ENCODE data around the gene BORCS8. TPM values are rescaled to one million over a fixed set of nuclear protein-coding genes. Genes with fewer than 3 reads are reported as not detected.

BORCS8 gene
- total and polyA plus RNA-seq, 2 of the 13 experiments (the other 11 are each of a cell fraction or from before 2014, with no cell fraction given) = 9.6 to 13.3 TPM

DNA sequence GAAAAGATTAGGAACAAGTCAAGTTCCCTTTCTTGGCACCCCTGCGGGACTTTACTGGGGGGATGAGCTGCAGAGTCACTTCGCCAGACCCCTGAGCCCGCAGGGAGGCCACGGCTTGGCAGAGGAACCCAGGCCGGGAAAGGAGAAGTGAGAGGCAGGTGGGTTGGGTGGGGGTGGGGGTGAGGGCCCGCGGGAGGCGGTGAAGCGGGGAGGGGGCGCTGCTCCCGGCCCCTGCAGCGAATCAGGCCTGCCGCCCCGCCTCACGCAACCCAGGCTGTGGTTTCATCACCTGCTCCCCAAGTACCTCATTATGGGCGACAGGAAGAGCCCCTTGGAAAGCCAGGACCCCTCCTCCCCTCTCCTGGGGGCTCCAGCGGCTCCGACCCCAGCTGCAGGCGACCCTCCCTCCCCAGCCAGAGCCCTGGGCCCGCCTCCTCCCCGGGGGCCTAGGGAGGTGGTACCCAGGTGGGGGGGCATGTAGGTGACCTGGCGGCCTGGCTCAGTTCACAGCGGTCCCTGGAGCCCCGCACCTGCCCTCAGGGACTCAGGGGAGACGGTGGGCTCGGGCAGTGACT, 31.4 kb downstream of the BORCS8 start (continued):
- TF ChIP-seq, protein P1, sequence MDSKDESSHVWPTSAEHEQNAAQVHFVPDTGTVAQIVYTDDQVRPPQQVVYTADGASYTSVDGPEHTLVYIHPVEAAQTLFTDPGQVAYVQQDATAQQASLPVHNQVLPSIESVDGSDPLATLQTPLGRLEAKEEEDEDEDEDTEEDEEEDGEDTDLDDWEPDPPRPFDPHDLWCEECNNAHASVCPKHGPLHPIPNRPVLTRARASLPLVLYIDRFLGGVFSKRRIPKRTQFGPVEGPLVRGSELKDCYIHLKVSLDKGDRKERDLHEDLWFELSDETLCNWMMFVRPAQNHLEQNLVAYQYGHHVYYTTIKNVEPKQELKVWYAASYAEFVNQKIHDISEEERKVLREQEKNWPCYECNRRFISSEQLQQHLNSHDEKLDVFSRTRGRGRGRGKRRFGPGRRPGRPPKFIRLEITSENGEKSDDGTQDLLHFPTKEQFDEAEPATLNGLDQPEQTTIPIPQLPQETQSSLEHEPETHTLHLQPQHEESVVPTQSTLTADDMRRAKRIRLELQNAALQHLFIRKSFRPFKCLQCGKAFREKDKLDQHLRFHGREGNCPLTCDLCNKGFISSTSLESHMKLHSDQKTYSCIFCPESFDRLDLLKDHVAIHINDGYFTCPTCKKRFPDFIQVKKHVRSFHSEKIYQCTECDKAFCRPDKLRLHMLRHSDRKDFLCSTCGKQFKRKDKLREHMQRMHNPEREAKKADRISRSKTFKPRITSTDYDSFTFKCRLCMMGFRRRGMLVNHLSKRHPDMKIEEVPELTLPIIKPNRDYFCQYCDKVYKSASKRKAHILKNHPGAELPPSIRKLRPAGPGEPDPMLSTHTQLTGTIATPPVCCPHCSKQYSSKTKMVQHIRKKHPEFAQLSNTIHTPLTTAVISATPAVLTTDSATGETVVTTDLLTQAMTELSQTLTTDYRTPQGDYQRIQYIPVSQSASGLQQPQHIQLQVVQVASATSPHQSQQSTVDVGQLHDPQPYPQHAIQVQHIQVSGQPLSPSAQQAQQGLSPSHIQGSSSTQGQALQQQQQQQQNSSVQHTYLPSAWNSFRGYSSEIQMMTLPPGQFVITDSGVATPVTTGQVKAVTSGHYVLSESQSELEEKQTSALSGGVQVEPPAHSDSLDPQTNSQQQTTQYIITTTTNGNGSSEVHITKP (CRISPR knock-in tag; IDR thresholded peaks at IDR 0.05; ENCODE audit: low read depth) = no peak
- no peak for TF ChIP-seq ZNF788 (CRISPR knock-in tag; IDR thresholded peaks at IDR 0.05; ENCODE audit: borderline replicate concordance)
- TF ChIP-seq ZNF619 (CRISPR knock-in tag; IDR thresholded peaks at IDR 0.05) = no peak
- TF ChIP-seq, protein P2, sequence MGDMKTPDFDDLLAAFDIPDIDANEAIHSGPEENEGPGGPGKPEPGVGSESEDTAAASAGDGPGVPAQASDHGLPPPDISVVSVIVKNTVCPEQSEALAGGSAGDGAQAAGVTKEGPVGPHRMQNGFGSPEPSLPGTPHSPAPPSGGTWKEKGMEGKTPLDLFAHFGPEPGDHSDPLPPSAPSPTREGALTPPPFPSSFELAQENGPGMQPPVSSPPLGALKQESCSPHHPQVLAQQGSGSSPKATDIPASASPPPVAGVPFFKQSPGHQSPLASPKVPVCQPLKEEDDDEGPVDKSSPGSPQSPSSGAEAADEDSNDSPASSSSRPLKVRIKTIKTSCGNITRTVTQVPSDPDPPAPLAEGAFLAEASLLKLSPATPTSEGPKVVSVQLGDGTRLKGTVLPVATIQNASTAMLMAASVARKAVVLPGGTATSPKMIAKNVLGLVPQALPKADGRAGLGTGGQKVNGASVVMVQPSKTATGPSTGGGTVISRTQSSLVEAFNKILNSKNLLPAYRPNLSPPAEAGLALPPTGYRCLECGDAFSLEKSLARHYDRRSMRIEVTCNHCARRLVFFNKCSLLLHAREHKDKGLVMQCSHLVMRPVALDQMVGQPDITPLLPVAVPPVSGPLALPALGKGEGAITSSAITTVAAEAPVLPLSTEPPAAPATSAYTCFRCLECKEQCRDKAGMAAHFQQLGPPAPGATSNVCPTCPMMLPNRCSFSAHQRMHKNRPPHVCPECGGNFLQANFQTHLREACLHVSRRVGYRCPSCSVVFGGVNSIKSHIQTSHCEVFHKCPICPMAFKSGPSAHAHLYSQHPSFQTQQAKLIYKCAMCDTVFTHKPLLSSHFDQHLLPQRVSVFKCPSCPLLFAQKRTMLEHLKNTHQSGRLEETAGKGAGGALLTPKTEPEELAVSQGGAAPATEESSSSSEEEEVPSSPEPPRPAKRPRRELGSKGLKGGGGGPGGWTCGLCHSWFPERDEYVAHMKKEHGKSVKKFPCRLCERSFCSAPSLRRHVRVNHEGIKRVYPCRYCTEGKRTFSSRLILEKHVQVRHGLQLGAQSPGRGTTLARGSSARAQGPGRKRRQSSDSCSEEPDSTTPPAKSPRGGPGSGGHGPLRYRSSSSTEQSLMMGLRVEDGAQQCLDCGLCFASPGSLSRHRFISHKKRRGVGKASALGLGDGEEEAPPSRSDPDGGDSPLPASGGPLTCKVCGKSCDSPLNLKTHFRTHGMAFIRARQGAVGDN (CRISPR knock-in tag; IDR thresholded peaks at IDR 0.05) = no peak
